K562 (cell line): Measurements from ENCODE around the gene NRF1. TPM values are rescaled to one million over a fixed set of nuclear protein-coding genes. Genes with fewer than 3 reads are reported as not detected.

Experiments used
- ATF2 ChIP-seq: sonication (generic); formaldehyde crosslinking; IDR thresholded peaks from 2 replicates; pipeline ENCODE4 v1.8.1; 2022; ENCODE audit warnings: missing genetic modification reagents
- CBFB ChIP-seq: sonication (generic); formaldehyde crosslinking; IDR thresholded peaks from 2 replicates; pipeline ENCODE4 v1.4.0; 2020; ENCODE audit warnings: mild to moderate bottlenecking, missing genetic modification reagents
- CTBP1 ChIP-seq: fragments of 450-650 bp; IDR thresholded peaks from 2 replicates; pipeline ENCODE4 v1.6.1; 2016; ENCODE audit warnings: borderline replicate concordance
- GABPA ChIP-seq: fragments of 200-800 bp; sonication (Bioruptor generic); conservative IDR thresholded peaks from 2 replicates; pipeline ENCODE4 v1.6.1; 2016; ENCODE audit warnings: low read depth, missing genetic modification characterization, missing compliant biosample characterization
- HDAC1 ChIP-seq, 2 experiments: fragments of 450-650 bp; IDR thresholded peaks; 2 replicates each; pipeline ENCODE4 v1.6.1; 2016 to 2017; ENCODE audit warnings: inconsistent platforms in 1 of 2, mild to moderate bottlenecking in 1 of 2, moderate library complexity in 1 of 2
- HNRNPLL ChIP-seq: fragments of 200-400 bp; formaldehyde crosslinking; IDR thresholded peaks from 2 replicates; pipeline ENCODE4 v1.6.1; 2017; ENCODE audit warnings: low read length, low read depth, mild to moderate bottlenecking; ENCODE audit not compliant: poor library complexity, severe bottlenecking
- NR4A1 ChIP-seq, 2 experiments: fragments of 250-450 bp in 1 of 2; fragments of 450-650 bp in 1 of 2; sonication (Bioruptor Pico) in 1 of 2; IDR thresholded peaks; 2 replicates each; pipeline versions ENCODE4 v1.4.0 to v1.6.1; 2016 to 2020; ENCODE audit warnings: mild to moderate bottlenecking in 2 of 2, missing compliant biosample characterization in 1 of 2, missing genetic modification characterization in 1 of 2, moderate library complexity in 1 of 2
- POU5F1 ChIP-seq: fragments of 150-350 bp; IDR thresholded peaks from 2 replicates; pipeline ENCODE4 v1.6.1; 2014; ENCODE audit warnings: borderline replicate concordance, low read length, low read depth, mild to moderate bottlenecking; ENCODE audit not compliant: partially characterized antibody
- RAD51 ChIP-seq: fragments of 450-650 bp; IDR thresholded peaks from 2 replicates; pipeline ENCODE4 v1.7.1; 2016; ENCODE audit warnings: low read depth, mild to moderate bottlenecking, borderline replicate concordance
- RB1 ChIP-seq: fragments of 450-650 bp; IDR thresholded peaks from 2 replicates; pipeline ENCODE4 v1.6.1; 2017; ENCODE audit warnings: low read depth, mild to moderate bottlenecking
- SMAD4 ChIP-seq: fragments of 250-450 bp; sonication (Bioruptor Pico); conservative IDR thresholded peaks from 2 replicates; pipeline ENCODE4 v1.8.0; 2021; ENCODE audit warnings: inconsistent platforms, mild to moderate bottlenecking, moderate library complexity
- STAG1 ChIP-seq: sonication (generic); formaldehyde crosslinking; IDR thresholded peaks from 2 replicates; pipeline ENCODE4 v1.5.0; 2020; ENCODE audit warnings: missing genetic modification reagents, borderline replicate concordance
- TEAD1 ChIP-seq, 2 experiments: fragments of 450-650 bp in 1 of 2; sonication (generic) in 1 of 2; formaldehyde crosslinking; IDR thresholded peaks; 2 replicates each; pipeline versions ENCODE4 v1.4.0 to v1.8.0; 2020 to 2022; ENCODE audit warnings: mild to moderate bottlenecking in 2 of 2, missing genetic modification reagents in 1 of 2
- ZNF175 ChIP-seq: fragments of 200-800 bp; sonication (Bioruptor generic); IDR thresholded peaks from 2 replicates; pipeline ENCODE4 v1.6.1; 2016; ENCODE audit warnings: low read depth, mild to moderate bottlenecking, missing genetic modification characterization, missing compliant biosample characterization
- polyA plus RNA-seq, 8 experiments: library from polyadenylated mRNA; depleted of rRNA in 4 of 8; stranded (reverse) in 5 of 8; unstranded in 3 of 8; fragments of >200 nt; fragmentation: Nextera tagmentation in 2 of 8; fragmentation: Illumina TruSeq in 1 of 8; extraction: Ambion mirVana in 2 of 8; extraction: Trizol in 1 of 8; gene quantifications; 2 replicates each; pipeline versions ENCODE4 v1.2.1 to v1.2.3, GENCODE V29; 2011 to 2014; ENCODE audit warnings: inconsistent platforms in 1 of 8, missing spikeins in 1 of 8
- total RNA-seq, 7 experiments: library from RNA; depleted of rRNA in 6 of 7; stranded (reverse); fragments of >200 nt in 6 of 7; fragmentation: Illumina TruSeq in 2 of 7; extraction: Trizol in 2 of 7; gene quantifications; 2 replicates each; pipeline versions ENCODE4 v1.2.1 to v1.2.3, GENCODE V29; 2011 to 2021; ENCODE audit warnings: low replicate concordance in 1 of 7
- TF ChIP-seq, protein P1 (sequence below): sonication (generic); formaldehyde crosslinking; IDR thresholded peaks from 2 replicates; pipeline ENCODE4 v1.8.0; 2022; ENCODE audit warnings: mild to moderate bottlenecking, missing genetic modification reagents
- TF ChIP-seq, protein P2 (sequence below), 3 experiments: fragments of 200-800 bp in 1 of 3; sonication (Bioruptor generic) in 1 of 3; sonication (generic) in 1 of 3; formaldehyde crosslinking in 1 of 3; IDR thresholded peaks; 2 replicates each; pipeline versions ENCODE4 v1.6.1 to v1.8.0; 2016 to 2022; ENCODE audit warnings: mild to moderate bottlenecking in 2 of 3, missing compliant biosample characterization in 2 of 3, missing genetic modification characterization in 2 of 3, missing genetic modification reagents in 1 of 3
- TF ChIP-seq, protein P3 (sequence below): fragments of 250-450 bp; sonication (Bioruptor Pico); IDR thresholded peaks from 2 replicates; pipeline ENCODE4 v1.4.0; 2020

The NRF1 gene
- total and polyA plus RNA-seq, 9 of the 15 experiments (the other 6 are each of a cell fraction or from before 2014, with no cell fraction given), result 8.6 to 28.8 (median 20.3) TPM

DNA sequence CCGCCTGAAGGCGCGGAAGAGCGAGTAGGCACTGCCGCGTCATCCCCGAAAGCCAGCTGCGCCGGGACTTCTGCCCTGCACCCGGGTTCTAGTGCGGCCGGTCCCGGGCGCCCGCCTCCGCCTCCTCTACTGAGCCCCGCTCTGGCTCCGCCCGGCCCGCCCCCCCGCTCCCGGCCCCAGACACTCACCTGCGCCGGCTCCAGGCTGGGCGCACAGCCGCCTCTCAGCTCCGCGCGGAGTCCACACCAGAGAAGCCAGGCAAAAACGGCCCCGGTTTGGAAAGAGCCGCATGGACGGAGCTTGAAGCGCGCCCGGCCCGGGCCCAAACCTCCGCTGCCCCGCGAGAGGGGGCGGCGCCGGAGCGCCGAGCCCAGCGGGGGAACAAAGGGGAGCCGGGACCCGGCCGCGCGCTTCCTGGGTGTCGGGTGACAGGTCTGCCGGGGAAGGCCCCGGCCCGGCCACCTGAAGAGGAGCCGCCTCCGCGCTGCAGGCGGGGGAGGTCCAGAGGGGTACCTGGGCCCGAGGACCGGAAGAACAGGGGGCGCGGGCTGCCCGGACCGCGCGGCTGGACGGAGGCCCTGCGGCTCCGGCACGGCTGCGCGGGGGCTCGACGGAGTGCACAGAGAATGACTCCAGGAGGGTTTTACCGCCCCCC lies 168.2 kb downstream of the NRF1 start (continued):
- TF ChIP-seq NR4A1 (CRISPR knock-in tag; IDR thresholded peaks at IDR 0.05), result no peak
- TF ChIP-seq NR4A1 (tag; IDR thresholded peaks at IDR 0.05), result no peak
- TF ChIP-seq CTBP1, result peak; percentile 38; the same call in 1 of the 2 replicates
- TF ChIP-seq SMAD4 (CRISPR knock-in tag), result peak; percentile 19; the same call in 1 of the 2 replicates
- TF ChIP-seq TEAD1 (CRISPR knock-in tag; IDR thresholded peaks at IDR 0.05), result peak in 1 of 2 experiments; percentile 4; a peak in 1 of 4 replicates
- peak; percentile 18; the same call in 1 of the 2 replicates for TF ChIP-seq RB1
- peak in 1 of 2 experiments; percentile 44; a peak in 1 of 4 replicates for TF ChIP-seq HDAC1 (IDR thresholded peaks at IDR 0.05)
- TF ChIP-seq, protein P1, sequence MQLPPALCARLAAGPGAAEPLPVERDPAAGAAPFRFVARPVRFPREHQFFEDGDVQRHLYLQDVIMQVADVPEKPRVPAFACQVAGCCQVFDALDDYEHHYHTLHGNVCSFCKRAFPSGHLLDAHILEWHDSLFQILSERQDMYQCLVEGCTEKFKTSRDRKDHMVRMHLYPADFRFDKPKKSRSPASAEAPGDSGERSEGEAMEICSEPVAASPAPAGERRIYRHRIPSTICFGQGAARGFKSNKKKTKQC, result no peak
- TF ChIP-seq, protein P2, sequence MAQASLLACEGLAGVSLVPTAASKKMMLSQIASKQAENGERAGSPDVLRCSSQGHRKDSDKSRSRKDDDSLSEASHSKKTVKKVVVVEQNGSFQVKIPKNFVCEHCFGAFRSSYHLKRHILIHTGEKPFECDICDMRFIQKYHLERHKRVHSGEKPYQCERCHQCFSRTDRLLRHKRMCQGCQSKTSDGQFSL (CRISPR knock-in tag; IDR thresholded peaks at IDR 0.05), result no peak
- TF ChIP-seq, protein P2 (tag; IDR thresholded peaks at IDR 0.05), result 0 out of 4 replicates have a peak, but pooled peaks of 1 of the 2 experiments have one; percentile 9
- no peak for TF ChIP-seq POU5F1
- TF ChIP-seq CBFB, result no peak
- TF ChIP-seq GABPA (tag), result peak; percentile 40; the same call in 1 of the 2 replicates
- no peak for TF ChIP-seq RAD51
- no peak for TF ChIP-seq ZNF175 (CRISPR knock-in tag)
- TF ChIP-seq ATF2 (CRISPR knock-in tag), result no peak
- TF ChIP-seq, protein P3, sequence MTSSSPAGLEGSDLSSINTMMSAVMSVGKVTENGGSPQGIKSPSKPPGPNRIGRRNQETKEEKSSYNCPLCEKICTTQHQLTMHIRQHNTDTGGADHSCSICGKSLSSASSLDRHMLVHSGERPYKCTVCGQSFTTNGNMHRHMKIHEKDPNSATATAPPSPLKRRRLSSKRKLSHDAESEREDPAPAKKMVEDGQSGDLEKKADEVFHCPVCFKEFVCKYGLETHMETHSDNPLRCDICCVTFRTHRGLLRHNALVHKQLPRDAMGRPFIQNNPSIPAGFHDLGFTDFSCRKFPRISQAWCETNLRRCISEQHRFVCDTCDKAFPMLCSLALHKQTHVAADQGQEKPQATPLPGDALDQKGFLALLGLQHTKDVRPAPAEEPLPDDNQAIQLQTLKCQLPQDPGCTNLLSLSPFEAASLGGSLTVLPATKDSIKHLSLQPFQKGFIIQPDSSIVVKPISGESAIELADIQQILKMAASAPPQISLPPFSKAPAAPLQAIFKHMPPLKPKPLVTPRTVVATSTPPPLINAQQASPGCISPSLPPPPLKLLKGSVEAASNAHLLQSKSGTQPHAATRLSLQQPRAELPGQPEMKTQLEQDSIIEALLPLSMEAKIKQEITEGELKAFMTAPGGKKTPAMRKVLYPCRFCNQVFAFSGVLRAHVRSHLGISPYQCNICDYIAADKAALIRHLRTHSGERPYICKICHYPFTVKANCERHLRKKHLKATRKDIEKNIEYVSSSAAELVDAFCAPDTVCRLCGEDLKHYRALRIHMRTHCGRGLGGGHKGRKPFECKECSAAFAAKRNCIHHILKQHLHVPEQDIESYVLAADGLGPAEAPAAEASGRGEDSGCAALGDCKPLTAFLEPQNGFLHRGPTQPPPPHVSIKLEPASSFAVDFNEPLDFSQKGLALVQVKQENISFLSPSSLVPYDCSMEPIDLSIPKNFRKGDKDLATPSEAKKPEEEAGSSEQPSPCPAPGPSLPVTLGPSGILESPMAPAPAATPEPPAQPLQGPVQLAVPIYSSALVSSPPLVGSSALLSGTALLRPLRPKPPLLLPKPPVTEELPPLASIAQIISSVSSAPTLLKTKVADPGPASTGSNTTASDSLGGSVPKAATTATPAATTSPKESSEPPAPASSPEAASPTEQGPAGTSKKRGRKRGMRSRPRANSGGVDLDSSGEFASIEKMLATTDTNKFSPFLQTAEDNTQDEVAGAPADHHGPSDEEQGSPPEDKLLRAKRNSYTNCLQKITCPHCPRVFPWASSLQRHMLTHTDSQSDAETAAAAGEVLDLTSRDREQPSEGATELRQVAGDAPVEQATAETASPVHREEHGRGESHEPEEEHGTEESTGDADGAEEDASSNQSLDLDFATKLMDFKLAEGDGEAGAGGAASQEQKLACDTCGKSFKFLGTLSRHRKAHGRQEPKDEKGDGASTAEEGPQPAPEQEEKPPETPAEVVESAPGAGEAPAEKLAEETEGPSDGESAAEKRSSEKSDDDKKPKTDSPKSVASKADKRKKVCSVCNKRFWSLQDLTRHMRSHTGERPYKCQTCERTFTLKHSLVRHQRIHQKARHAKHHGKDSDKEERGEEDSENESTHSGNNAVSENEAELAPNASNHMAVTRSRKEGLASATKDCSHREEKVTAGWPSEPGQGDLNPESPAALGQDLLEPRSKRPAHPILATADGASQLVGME (CRISPR knock-in tag), result no peak
- TF ChIP-seq HNRNPLL, result peak; percentile 27
- no peak for TF ChIP-seq STAG1 (CRISPR knock-in tag)
